Femur (tissue), 1 donor: ENCODE measurements around the gene KIAA1671.
"Not testable (repeated sequence)": the region's sequence is repeated elsewhere in the genome, so short reads cannot be mapped to it uniquely, and the experiment has no call there.

Experiments
- DNase-seq: peaks from one replicate; pipeline ENCODE4 v3.0.0-alpha.2; 2017

The KIAA1671 gene

GRCh38 chr22:25207553-25208157 lies 255.1 kb downstream of the KIAA1671 start:
- no peak for DNase-seq

GRCh38 chr22:25208328-25208727 lies 255.8 kb downstream of the KIAA1671 start:
- DNase-seq = no peak

- no peak for DNase-seq
These were observed 256.4 kb downstream of the KIAA1671 start for GRCh38 chr22:25208743-25209505.

- DNase-seq = no peak
These were observed 258.3 kb downstream of the KIAA1671 start for GRCh38 chr22:25210793-25211192.

DNA sequence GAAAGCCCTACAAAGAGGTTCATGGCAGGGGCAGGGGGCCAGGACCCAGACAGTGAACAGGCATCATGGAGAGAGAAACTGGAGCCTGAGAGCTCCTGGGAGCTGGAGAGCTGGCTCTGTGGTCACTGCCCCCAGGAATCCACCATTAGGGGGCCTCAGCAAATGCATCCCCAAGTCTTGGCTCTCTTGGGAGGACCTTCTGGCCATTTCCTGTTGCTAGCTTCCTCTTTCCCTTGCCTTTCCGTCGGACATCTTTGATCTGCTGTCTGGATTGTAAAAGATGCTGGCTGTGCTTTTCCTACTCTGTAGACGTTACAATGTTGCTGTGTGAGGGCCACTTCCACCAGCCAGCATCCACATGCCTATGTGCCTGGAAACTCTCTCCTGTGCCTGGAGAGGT lies 259.8 kb downstream of the KIAA1671 start:
- DNase-seq = no peak

GRCh38 chr22:25213221-25213620 lies 260.7 kb downstream of the KIAA1671 start:
- DNase-seq = no peak

GRCh38 chr22:25216230-25216629 lies 263.7 kb downstream of the KIAA1671 start:
- DNase-seq = no peak

GRCh38 chr22:25219211-25219689 lies 266.7 kb downstream of the KIAA1671 start, which contains the start of gene CRYBB2:
Gene CRYBB2 (plus strand): TSS chr22:25219639. CDS start chr22:25221430, 1,791 bp downstream.
- DNase-seq = no peak

DNA sequence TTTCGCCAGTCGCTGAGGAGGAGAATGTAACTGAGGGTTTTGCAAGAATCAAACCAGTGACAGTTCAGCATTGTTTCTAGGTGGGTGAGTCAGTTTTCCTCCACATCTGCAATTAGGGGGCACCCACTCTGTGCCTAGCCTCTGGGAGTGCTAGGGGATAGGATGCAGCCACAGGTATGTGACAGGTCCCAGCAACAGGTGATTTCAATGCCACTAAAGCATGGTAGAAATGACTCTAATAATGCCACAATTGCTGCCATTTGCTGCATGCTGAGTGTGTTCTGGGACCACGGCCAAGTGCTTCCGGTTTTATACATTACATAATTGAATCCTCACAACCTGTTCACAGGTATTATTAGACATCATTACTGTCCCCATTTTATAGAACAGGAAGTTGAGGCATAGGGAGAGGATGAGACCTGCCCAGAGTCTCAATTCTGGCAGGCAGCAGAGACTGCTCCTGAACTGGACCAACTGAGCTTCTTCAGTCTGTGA lies 267.5 kb downstream of the KIAA1671 start:
- no peak for DNase-seq

DNA sequence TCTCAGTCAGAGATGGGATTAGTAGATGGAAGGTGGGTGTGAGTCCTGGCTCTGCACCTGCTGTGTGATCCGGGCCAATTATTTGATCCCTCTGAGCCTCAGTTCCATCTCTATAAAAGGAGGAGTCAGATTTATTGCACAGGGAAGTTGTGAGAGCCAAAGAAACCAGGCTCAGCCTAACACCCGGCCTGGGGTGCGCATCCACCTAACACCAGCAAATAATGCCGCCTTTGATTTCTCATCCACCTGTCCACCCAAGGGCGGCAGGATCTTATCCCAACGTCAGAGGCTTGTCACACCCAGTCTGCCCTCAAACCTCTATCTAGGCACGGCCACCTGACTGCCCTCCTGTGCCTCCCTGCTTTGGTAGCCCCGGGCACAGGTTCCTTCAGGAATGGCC lies 269.3 kb downstream of the KIAA1671 start:
- no peak for DNase-seq

DNA sequence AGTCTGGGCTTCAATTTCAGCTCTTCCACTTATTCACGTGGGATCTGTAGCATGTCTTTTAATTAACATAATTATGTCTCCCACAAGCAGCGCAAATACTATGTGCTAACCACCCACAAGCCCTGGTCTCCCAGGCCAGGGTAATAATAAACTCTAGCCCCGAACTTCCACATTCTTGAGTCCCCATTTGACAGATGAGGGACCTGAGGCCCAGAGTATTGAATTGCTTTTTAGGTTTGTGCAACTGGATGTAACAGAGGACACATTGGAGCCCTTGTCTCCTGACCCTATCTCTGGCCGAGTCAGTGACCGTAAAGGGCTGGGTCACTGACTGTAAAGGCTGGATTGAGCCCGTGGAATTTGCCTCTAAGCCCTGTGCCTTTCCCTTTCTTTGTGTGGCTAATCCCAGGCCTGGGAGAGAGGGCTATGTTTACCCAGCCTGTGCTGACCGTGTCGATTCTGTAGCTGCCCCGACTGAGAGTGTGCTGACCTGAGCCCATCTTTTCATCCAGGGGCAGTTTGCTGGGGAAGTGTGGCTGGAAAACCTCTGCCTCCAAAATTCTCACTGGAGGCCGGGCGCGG lies 270.8 kb downstream of the KIAA1671 start:
- DNase-seq = no peak

GRCh38 chr22:25228822-25229221 lies 276.3 kb downstream of the KIAA1671 start:
- DNase-seq = no peak

DNA sequence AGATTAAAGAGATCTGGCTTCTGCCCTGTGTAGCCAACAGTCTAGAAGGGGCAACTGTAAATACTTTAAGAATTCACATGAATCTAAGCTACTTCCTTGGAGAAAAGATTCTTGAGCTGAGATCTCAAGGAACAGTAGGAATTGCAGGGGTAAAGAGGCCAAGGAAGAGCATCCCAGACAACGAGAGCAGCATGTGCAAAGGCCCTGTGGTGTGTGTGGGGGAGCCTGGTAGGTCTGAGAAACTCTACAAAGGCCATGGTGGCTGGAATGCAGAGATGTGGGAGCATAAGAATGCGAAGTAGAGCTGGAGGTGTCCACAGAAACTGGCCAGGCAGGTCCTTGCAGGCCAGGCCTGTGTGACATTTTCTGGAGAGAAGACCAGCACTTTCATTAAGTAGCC lies 278.2 kb downstream of the KIAA1671 start:
- DNase-seq = not testable (repeated sequence)

DNA sequence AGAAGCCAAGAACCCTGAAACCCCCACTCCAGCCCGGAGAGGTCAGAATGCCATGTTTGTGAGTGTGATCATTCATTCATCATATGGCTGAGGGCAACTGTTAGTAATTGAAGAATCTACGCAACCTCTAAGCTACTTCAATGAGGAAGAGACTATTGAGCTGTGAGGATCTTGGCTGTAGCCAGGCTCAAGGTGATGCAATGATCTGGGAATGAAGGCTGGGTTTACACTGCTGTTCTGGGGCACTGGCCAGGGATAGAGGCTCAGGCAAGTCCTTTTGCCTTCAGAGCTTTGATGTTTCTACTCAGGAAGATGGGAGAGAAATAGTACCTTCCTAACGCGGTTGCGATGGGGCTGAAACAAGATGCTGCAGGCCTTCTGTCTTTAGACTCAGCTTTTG lies 279.8 kb downstream of the KIAA1671 start:
- DNase-seq = no peak

DNA sequence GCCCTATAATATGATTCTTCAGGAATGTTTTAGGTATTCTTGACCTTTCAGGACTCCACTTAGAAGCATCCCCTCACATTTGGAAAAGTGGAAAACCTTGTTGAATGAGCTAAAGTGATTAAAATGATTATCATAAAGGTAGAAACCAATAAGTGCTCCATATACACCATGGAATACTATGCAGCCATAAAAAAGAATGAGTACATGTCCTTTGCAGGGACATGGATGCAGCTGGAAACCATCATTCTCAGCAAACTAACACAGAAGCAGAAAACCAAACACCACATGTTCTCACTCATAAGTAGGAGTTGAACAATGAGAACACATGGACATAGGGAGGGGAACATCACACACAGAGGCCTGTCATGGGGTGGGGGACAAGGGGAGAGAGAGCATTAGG lies 281.2 kb downstream of the KIAA1671 start:
- DNase-seq = not testable (repeated sequence)

GRCh38 chr22:25235547-25236290 lies 283.2 kb downstream of the KIAA1671 start:
- peak; percentile 84 for DNase-seq

GRCh38 chr22:25236417-25236816 lies 283.9 kb downstream of the KIAA1671 start:
- no peak for DNase-seq

DNA sequence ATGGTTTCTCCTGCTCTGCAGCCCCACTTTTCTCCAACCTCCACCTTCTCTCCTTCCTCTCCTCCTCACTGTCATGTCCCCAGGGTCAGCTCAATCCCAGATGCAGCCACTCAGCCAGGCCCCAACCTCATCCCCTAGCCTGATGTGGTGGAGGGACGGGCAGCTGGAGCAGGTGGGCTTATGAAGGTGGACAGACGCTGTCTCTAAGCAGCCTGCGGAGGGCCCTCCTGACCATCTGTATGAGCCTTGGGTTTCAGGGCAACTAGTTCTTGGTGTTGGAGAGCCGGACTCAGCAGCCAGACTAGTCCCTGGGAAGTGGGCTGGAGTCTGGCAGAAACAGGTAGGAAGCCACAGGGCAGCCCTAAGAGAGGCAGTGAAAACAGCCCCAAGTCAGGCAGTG lies 285.0 kb downstream of the KIAA1671 start:
- no peak for DNase-seq

DNA sequence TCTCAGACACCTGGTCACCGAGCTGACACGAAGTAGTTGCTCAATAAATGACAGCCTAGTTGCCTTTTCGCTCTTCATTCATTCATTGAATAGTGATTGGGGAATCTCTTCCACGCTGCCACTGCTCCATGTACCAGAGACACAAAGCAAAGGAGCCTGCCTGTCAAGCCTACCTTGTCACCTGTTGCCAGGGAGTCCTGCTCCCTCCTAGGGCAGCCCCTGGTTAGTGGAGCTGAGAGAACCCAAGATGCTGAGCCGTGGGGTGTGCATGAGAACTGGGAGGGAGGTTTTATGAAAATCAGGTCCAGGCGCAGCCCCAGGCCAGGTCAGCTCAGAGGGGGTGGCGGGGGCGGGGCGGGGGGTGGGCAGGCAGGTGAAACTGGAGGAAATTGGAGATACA lies 285.5 kb downstream of the KIAA1671 start:
- not testable (repeated sequence) for DNase-seq
